Hepatocyte (in vitro differentiated cells): ENCODE measurements around the gene DMD.

Source experiments
- CTCF ChIP-seq: fragments of 200-600 bp; sonication (generic); IDR thresholded peaks from 2 replicates; pipeline ENCODE4 v1.5.1; 2016; ENCODE audit warnings: antibody characterized with exemption, mild to moderate bottlenecking; ENCODE audit not compliant: poor library complexity
- EZH2phosphoT487 ChIP-seq: fragments of 200-600 bp; sonication (generic); IDR thresholded peaks from one replicate; pipeline ENCODE4 v1.6.1; 2018; ENCODE audit warnings: antibody characterized with exemption, mild to moderate bottlenecking, low read depth, moderate library complexity; ENCODE audit not compliant: unreplicated experiment, severe bottlenecking

GRCh38 chrX:31962256-31962655 lies 1249.1 kb downstream of the DMD start:
- no peak for TF ChIP-seq EZH2phosphoT487
- TF ChIP-seq CTCF = no peak
